Jurkat, Clone E6-1 (cell line): ENCODE measurements around the gene ZNF503.
"Not testable (repeated sequence)": the region's sequence is repeated elsewhere in the genome, so short reads cannot be mapped to it uniquely, and the experiment has no call there.

Experiments used
- DNase-seq: peaks from one replicate; pipeline ENCODE4 v3.0.0-alpha.2; 2011; ENCODE audit warnings: low read depth, low spot score
- H3K4me3 ChIP-seq: 2 replicates; pipeline ENCODE4 v1.5.1; 2011; ENCODE audit warnings: mild to moderate bottlenecking, low read length, control low read depth, moderate library complexity

ZNF503 gene

GRCh38 chr10:75363431-75363830 is 38.1 kb downstream of the ZNF503 start:
- no peak for DNase-seq
- no peak overlapping the region for H3K4me3 ChIP-seq

DNA sequence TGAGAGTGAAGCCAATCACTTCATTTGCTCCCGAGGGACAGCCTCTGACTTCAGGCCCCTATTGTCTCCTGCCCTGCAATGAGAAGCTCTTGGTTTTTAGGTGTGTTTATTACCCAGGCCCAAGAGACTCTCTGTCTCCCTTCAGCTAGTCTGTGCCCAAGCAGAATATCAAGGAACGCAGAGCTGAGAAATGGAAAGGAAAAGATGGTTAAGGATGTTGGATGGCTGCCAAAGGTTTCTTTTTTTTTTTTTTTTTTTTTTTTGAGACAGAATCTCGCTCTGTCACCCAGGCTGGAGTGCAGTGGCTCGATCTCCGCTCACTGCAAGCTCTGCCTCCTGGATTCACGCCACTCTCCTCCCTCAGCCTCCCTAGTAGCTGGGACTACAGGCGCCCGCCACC is 41.7 kb downstream of the ZNF503 start:
- not testable (repeated sequence) for H3K4me3 ChIP-seq, DNase-seq

- no peak for DNase-seq
- H3K4me3 ChIP-seq = no peak overlapping the region
Measured at GRCh38 chr10:75358835-75359421, 42.6 kb downstream of the ZNF503 start.

- H3K4me3 ChIP-seq = no peak overlapping the region
- DNase-seq = no peak
Measured at GRCh38 chr10:75358132-75358531, 43.4 kb downstream of the ZNF503 start.

GRCh38 chr10:75357500-75357899 is 44.1 kb downstream of the ZNF503 start:
- no peak overlapping the region for H3K4me3 ChIP-seq
- no peak for DNase-seq

DNA sequence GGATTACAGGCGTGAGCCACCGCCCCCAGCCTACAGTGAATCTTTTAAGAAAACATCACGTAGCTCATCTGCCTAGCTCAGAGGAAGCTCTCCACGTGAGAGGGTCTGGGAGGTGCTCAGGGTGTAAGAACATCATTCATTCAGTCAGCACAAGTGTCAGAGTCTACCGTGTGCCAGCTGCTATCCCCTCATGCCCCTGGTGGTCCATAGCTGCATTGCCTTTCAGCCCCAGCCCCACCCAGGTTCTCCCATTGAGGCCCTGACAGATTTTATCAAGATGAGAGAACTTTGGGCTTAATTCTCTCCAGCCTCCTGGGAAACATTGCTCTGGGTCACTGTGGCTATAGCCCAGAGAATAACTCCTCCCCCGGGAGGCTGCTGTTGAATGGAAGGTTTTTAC is 45.1 kb downstream of the ZNF503 start:
- H3K4me3 ChIP-seq = no peak overlapping the region
- no peak for DNase-seq

DNA sequence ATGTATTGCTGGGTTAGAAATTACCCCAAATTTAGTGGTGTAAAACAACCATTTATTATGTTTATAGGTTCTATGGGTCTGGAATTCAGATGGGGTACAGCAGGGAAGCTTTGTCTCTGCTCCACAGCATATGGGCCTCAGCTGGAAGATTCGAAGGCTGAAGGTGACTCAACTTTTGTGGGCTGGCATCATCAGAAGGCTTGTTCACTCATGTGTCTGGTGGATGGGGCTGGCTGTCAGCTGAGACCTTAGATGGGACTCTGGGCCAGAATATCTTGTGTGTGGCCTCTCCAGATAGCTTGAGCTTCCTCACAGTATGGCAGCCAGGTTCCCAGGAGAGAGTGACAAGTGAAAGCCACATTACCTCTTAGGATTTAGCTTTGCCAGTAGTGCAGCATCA is 45.9 kb downstream of the ZNF503 start:
- DNase-seq = no peak
- no peak overlapping the region for H3K4me3 ChIP-seq

DNA sequence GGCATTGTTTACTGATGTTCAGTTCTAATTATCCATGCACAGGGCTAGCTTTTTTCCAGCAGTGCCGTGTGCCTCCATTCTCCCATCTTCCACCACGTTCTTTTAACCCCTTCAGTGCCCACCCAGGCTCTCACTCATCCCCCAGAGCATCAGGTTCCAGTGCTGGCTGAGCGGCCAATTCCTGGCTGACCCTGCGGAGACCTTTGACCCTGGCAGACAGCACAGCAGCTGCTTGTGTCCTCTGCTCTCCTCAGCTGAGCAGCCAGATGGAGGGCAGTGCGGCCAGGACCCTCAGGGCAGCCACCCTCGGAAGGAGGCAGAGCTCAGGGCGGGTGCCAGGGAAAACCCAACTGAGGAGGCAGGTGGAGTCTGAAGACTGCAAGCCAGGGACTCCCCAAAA is 48.4 kb downstream of the ZNF503 start:
- DNase-seq = no peak

GRCh38 chr10:75352650-75353049 is 48.9 kb downstream of the ZNF503 start:
- no peak overlapping the region for H3K4me3 ChIP-seq
- no peak for DNase-seq

More for the DNA sequence above, 48.4 kb downstream of the ZNF503 start:
- no peak overlapping the region for H3K4me3 ChIP-seq

DNA sequence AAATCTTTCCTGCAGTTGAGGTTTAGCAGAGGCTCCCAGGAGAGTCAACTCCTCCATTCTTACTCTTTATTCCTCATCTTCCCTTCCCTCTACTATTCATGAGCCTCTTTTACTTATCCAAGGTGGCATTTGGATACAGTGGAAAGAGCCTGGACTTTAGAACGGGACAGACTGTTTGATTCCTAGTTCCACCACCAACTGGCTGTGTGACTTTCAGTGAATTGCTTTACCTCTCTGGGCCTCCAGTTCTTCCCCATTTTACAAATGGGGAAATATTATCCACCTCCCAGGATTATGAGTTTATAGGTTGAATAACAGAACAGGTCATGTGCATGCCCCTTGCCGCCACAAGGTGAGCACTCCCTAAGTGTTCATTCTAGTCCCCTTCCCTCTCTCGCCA is 49.9 kb downstream of the ZNF503 start:
- H3K4me3 ChIP-seq = no peak overlapping the region
- DNase-seq = no peak

GRCh38 chr10:75350791-75351190 is 50.8 kb downstream of the ZNF503 start:
- no peak overlapping the region for H3K4me3 ChIP-seq
- DNase-seq = no peak
